Mononuclear cell (primary cell): ENCODE data around the gene MAP3K6. TPM values are rescaled to one million over a fixed set of nuclear protein-coding genes. Genes with fewer than 3 reads are reported as not detected.

Experiments
- H3K27me3 ChIP-seq: 2 replicates; pipeline ENCODE4 v1.6.0; 2011; ENCODE audit warnings: low read length, control low read depth; ENCODE audit not compliant: insufficient read depth
- H3K4me1 ChIP-seq: 2 replicates; pipeline ENCODE4 v1.5.1; 2011; ENCODE audit warnings: mild to moderate bottlenecking, low read length, control low read depth; ENCODE audit not compliant: insufficient read depth
- H3K4me3 ChIP-seq: 2 replicates; pipeline ENCODE4 v1.5.1; 2011; ENCODE audit warnings: mild to moderate bottlenecking, low read length, moderate library complexity
- H3K9me3 ChIP-seq: 2 replicates; pipeline ENCODE4 v1.5.1; 2011; ENCODE audit warnings: low read depth, mild to moderate bottlenecking, control low read depth, low read length
- total RNA-seq: library from RNA; depleted of rRNA; stranded (reverse); fragments of >200 nt; gene quantifications from one replicate; pipeline ENCODE4 v1.2.3, GENCODE V29; 2012

MAP3K6 gene
- total RNA-seq, 1 donor, result 2.0 TPM

GRCh38 chr1:27346357-27346756 is 20.4 kb downstream of the MAP3K6 start:
- Histone ChIP-seq H3K9me3 (no peaks in the 10 kb centered on the region), H3K4me3 (no peak overlapping the region), H3K4me1 (peaks cover 58% of the 10 kb centered on the region), H3K27me3 (no peaks in the 10 kb centered on the region)

DNA sequence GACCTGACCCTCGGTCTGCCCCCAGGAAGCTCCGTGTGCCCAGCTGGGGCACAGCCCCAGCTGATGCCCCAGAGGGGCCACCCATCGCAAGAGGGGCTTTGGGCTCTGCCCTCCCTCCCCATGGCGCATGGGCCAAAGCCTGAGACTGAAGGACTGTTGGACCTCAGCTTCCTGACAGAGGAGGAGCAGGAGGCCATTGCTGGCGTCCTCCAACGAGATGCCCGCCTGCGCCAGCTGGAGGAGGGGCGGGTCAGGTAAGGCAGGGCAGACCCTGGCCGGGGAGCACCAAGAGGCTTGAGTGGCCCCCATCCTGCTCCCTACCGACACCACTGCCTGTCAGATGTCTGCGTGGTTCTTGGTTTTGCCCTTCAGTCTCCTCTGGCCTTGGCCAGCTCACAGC is 21.5 kb downstream of the MAP3K6 start:
- no peak overlapping the region for H3K4me3 ChIP-seq
- no peaks in the 10 kb centered on the region for H3K27me3 ChIP-seq
- peaks cover 67% of the 10 kb centered on the region for H3K4me1 ChIP-seq
- no peaks in the 10 kb centered on the region for H3K9me3 ChIP-seq

DNA sequence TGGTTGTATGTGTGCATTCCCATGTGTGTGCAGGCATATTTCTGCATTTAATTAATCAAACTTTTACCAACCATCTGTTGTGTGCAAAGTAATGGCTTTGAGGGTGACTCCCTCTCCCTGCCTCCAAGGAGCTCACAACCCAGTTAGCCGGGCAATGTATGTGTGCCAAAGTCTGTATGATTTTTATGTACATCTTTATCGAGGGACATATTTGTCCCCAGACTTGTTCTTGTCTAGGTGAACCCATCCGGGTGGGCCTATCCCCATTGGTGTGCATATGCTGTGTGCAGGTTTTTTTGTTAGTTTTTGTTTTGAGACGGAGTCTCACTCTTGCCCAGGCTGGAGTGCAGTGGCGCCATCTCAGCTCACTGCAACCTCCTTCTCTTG is 23.1 kb downstream of the MAP3K6 start:
- Histone ChIP-seq H3K9me3 (no peaks in the 10 kb centered on the region), H3K27me3 (no peaks in the 10 kb centered on the region), H3K4me3 (peak overlapping the region; percentile 70), H3K4me1 (peaks cover 60% of the 10 kb centered on the region)

DNA sequence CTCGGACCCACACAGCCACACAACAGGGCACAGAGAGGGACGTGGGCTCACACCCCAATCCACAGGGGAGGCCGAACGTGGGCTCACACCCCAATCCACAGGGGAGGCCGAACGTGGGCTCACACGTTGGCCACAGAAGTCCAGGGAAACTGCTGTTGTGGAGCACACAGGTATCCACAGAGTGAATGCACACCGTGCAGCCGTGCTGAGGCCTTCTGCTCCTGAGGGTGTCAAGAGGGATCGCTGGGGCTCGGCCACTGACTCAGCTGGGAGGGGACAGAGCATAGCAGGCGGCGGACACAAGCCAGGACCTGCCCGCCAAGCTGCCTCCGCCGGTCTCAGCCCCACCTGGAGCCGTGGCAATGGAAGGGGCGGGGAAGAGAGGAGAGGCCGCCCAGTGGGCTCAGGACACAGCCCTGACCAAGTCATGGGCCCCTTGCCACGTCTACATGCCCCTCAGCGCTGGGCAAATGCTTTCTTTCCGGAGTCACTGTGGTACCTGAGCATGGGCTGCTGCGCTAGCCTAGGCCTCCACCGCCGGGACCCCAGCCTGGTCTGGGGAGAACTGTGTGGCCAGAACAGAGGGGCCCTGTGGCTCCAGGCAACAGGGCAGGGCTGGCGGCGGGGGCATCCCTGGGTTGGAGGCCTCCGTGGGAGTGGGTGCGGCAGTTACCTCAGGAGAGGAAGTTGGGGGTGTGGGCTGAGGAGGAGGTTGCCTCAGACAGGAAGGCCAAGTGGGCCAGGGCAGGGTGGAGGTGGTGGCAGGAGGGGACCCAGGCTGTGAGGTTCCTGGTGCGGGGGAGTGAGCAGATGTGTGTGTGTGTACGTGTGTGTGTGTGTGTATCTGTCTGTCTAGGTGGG is 23.8 kb downstream of the MAP3K6 start:
- Histone ChIP-seq H3K4me1 (peaks cover 59% of the 10 kb centered on the region), H3K9me3 (no peaks in the 10 kb centered on the region), H3K27me3 (no peaks in the 10 kb centered on the region), H3K4me3 (peak overlapping the region; percentile 70)

- no peaks in the 10 kb centered on the region for H3K27me3 ChIP-seq
- peak overlapping the region; percentile 70 for H3K4me3 ChIP-seq
- no peaks in the 10 kb centered on the region for H3K9me3 ChIP-seq
- H3K4me1 ChIP-seq, result peaks cover 59% of the 10 kb centered on the region
Measured at GRCh38 chr1:27342391-27342777, 24.4 kb downstream of the MAP3K6 start.

DNA sequence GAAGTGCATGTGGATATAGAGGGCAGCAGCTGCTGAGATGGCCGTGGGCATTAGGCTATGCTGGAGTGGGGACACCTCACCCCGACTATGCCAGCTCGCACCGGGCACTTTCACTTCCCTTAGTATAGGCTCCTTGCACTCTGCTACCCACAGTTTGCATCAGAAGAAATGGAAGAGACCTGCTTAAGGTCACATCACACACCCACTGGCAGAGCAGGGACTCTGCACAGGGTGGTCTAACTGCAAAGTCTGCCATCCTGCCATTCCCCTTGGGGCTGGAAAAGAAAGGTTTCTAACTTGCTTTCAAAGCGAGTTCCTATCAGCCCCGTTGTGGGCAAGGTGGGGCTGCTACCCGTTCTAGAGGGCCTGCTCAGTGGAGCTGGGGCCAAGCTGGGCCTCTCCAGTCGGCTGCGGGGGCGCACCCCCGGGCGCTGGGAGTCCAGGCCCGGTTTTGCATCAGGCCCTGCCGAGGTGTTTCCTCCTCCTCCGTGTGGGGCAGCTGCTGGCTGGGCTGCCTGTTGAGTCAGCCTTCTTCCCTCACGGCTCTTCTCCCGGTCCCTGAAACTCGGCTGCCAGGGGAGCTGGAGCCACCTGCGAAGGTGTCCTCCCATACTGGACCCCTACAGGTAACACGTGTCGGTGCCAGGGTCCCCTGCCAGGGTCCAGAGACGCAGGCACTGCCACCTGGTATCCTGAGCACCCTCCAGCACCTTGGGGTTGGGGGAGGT is 25.1 kb downstream of the MAP3K6 start, which contains the start of gene SYTL1:
Gene SYTL1, plus strand, starts transcription at position 498 of the 728 bp plus-strand sequence. CDS start 3,313 bp downstream, outside the sequence.
- Histone ChIP-seq H3K4me3 (peak within 1 kb of the TSS; percentile 70), H3K4me1 (peaks cover 59% of the 10 kb centered on the region), H3K27me3 (no peaks in the 10 kb centered on the region)

GRCh38 chr1:27339213-27339612 is 27.5 kb downstream of the MAP3K6 start:
- Histone ChIP-seq H3K4me1 (peaks cover 45% of the 10 kb centered on the region), H3K4me3 (no peak overlapping the region), H3K9me3 (no peaks in the 10 kb centered on the region), H3K27me3 (no peaks in the 10 kb centered on the region)

More for the DNA sequence above, 25.1 kb downstream of the MAP3K6 start, which contains the start of gene SYTL1:
- H3K9me3 ChIP-seq, result no peaks in the 10 kb centered on the region

DNA sequence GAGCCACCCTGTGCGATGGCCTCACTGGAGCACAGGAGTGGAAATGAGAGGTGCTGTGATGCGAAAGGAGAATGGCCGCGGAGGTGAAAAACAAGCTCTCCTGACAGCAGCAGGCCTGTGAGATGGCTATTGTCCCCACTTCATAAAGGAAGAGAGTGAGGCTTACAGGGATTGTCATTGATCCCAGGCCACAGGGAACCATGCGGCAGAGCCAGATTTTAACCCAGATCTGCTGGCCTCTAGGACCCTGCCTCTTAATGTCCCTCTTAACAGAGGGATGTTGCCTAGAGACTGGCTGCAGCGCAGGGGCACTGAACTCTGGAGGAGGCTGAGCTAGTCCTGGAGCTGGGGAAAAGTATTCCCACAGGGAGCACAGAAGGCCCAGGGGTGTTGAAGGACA is 28.0 kb downstream of the MAP3K6 start:
- Histone ChIP-seq H3K4me1 (peaks cover 40% of the 10 kb centered on the region), H3K9me3 (no peaks in the 10 kb centered on the region), H3K27me3 (no peaks in the 10 kb centered on the region), H3K4me3 (no peak overlapping the region)

DNA sequence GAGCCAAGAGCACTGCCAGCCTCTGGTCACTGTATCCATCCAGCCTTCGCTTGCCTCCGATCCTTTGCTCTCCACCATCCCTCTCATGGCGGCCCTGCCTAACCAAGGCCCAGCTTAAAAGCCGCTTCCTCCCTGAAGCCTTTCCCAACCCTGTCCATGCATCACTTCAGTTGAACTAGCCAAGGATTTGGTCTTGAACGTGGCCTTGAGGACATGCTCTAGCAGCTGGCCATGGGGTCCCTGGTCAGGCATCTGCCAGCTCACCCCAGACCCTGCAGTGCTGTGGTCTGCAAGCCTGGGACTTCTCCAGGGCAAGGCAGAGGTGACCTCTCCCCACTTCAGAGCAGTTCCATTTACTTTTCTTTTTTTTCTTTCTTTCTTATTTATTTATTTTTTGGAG is 30.0 kb downstream of the MAP3K6 start:
- Histone ChIP-seq H3K4me3 (no peak overlapping the region), H3K27me3 (no peaks in the 10 kb centered on the region), H3K9me3 (no peaks in the 10 kb centered on the region), H3K4me1 (peaks cover 32% of the 10 kb centered on the region)

GRCh38 chr1:27335506-27336422 is 31.0 kb downstream of the MAP3K6 start:
- H3K9me3 ChIP-seq, result no peaks in the 10 kb centered on the region
- H3K4me1 ChIP-seq, result peaks cover 22% of the 10 kb centered on the region
- no peaks in the 10 kb centered on the region for H3K27me3 ChIP-seq
- H3K4me3 ChIP-seq, result no peak overlapping the region

DNA sequence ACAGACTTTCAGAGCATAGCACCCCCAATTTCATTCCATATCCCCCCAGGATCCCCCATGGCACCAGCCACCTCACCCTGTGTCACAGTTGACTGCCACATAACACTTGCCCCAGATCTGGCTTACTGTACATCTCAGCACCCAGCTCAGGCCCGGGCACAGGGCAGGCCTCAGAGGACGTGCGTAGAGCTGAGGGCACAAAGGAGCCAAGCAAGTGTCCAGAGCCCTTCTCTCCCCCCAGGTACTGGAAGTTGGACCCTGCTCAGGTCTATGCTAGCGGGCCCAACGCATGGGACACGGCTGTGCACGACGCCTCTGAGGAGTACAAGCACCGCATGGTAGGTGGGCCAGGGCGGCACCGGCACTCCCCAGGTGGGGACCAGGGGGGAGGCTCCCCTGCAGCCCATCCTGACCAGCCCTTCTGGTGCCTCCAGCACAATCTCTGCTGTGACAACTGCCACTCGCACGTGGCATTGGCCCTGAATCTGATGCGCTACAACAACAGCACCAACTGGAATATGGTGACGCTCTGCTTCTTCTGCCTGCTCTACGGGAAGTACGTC is 33.0 kb downstream of the MAP3K6 start:
- H3K4me1 ChIP-seq, result peaks cover 11% of the 10 kb centered on the region
- no peaks in the 10 kb centered on the region for H3K9me3 ChIP-seq
- H3K4me3 ChIP-seq, result no peak overlapping the region
- no peaks in the 10 kb centered on the region for H3K27me3 ChIP-seq

GRCh38 chr1:27332536-27333281 is 34.1 kb downstream of the MAP3K6 start:
- Histone ChIP-seq H3K27me3 (no peaks in the 10 kb centered on the region), H3K9me3 (no peaks in the 10 kb centered on the region), H3K4me3 (no peak overlapping the region), H3K4me1 (peaks cover 11% of the 10 kb centered on the region)

GRCh38 chr1:27331922-27332321 is 34.8 kb downstream of the MAP3K6 start:
- Histone ChIP-seq H3K27me3 (no peaks in the 10 kb centered on the region), H3K9me3 (no peaks in the 10 kb centered on the region), H3K4me3 (no peak overlapping the region), H3K4me1 (peaks cover 13% of the 10 kb centered on the region)

DNA sequence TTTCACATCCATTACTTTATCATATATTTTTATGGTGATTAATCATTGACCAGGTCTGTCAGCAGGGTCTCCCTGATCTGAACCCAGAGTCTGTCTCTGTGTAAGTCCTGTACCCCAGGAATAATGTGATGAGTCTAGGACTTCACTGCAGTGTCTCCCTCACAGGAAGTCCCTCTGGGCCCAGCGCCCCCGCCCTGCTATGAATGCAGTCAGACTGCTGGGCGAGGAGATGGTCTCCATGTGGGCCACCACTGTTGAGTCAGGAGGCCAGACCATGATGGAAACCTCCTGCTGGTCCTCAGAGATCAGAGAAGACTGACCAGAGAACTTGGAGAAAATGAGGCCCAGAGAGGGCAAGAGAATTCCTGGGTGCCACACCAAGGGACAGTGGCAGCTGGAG is 35.3 kb downstream of the MAP3K6 start:
- H3K4me3 ChIP-seq, result no peak overlapping the region
- no peaks in the 10 kb centered on the region for H3K27me3 ChIP-seq
- H3K4me1 ChIP-seq, result peaks cover 18% of the 10 kb centered on the region
- no peaks in the 10 kb centered on the region for H3K9me3 ChIP-seq
